Ascending aorta (tissue), 2 donors: Measurements from ENCODE around the gene MYH6. TPM values are rescaled to one million over a fixed set of nuclear protein-coding genes. Genes with fewer than 3 reads are reported as not detected.

ENCODE experiments used
- DNase-seq, 2 donors: peaks; one replicate each; pipeline ENCODE4 v3.0.0-alpha.2; 2019; ENCODE audit warnings: low spot score in 2 of 2
- H3K27ac ChIP-seq, 2 donors: fragments of 200-600 bp; sonication (generic); one replicate each; pipeline ENCODE4 v1.5.1; 2016 to 2017; ENCODE audit warnings: mild to moderate bottlenecking in 1 of 2
- H3K27me3 ChIP-seq: fragments of 200-600 bp; sonication (generic); one replicate; pipeline ENCODE4 v1.5.1; 2017
- H3K36me3 ChIP-seq, 2 donors: fragments of 200-600 bp; sonication (generic); one replicate each; pipeline ENCODE4 v1.5.1; 2016
- H3K4me1 ChIP-seq, 2 donors: fragments of 200-600 bp; sonication (generic); one replicate each; pipeline ENCODE4 v1.5.1; 2016 to 2017; ENCODE audit warnings: mild to moderate bottlenecking in 1 of 2
- H3K4me3 ChIP-seq, 2 donors: fragments of 200-600 bp; sonication (generic); one replicate each; pipeline ENCODE4 v1.5.1; 2016 to 2017; ENCODE audit warnings: mild to moderate bottlenecking in 1 of 2
- H3K9me3 ChIP-seq, 2 donors: fragments of 200-600 bp; sonication (generic); one replicate each; pipeline ENCODE4 v1.5.1; 2016
- CTCF ChIP-seq, 3 experiments: fragments of 200-600 bp in 2 of 3; fragments of 450-650 bp in 1 of 3; sonication (generic) in 2 of 3; IDR thresholded peaks; one replicate each; pipeline ENCODE4 v1.5.1; 2016 to 2019; ENCODE audit warnings: antibody characterized with exemption in 3 of 3, mild to moderate bottlenecking in 1 of 3, moderate library complexity in 1 of 3
- intact Hi-C: fragments of 100-400 bp; cut with DNase I; formaldehyde crosslinking; loops from one replicate; pipeline ENCODE4 v1.15.1; 2023
- total RNA-seq: library from RNA; depleted of rRNA; stranded (reverse); fragments of >200 nt; gene quantifications from one replicate; pipeline ENCODE4 v1.1.0, GENCODE V29; 2016

The MYH6 gene
- total RNA-seq, 1 donor from 2014 or later = not detected

GRCh38 chr14:23437133-23438100 lies 29.3 kb upstream of the MYH6 start:
- no peaks in the 10 kb centered on the region for H3K9me3 ChIP-seq
- intact Hi-C loops = no loop called here
- TF ChIP-seq CTCF (IDR thresholded peaks at IDR 0.05) = no peak
- no peaks in the 10 kb centered on the region for H3K4me1 ChIP-seq
- H3K27ac ChIP-seq = no peak overlapping the region
- no peak for DNase-seq
- no peaks in the 10 kb centered on the region for H3K36me3 ChIP-seq
- H3K4me3 ChIP-seq = no peak overlapping the region
- no peaks in the 10 kb centered on the region for H3K27me3 ChIP-seq

- DNase-seq = peak in 1 of 2 donors; percentile 45
- Histone ChIP-seq H3K36me3 (no peaks in the 10 kb centered on the region), H3K27ac (no peak overlapping the region), H3K27me3 (no peaks in the 10 kb centered on the region), H3K4me1 (no peaks in the 10 kb centered on the region), H3K9me3 (no peaks in the 10 kb centered on the region), H3K4me3 (no peak overlapping the region)
- TF ChIP-seq CTCF (IDR thresholded peaks at IDR 0.05) = no peak
- intact Hi-C loops = no loop called here
Measured at GRCh38 chr14:23436327-23437132, 28.5 kb upstream of the MYH6 start.

- H3K36me3 ChIP-seq = no peaks in the 10 kb centered on the region
- no peaks in the 10 kb centered on the region for H3K9me3 ChIP-seq
- intact Hi-C loops = no loop called here
- H3K27ac ChIP-seq = no peak within 1 kb of the TSS
- no peak within 1 kb of the TSS for H3K4me3 ChIP-seq
- DNase-seq = peak in 1 of 2 donors; percentile 46
- no peaks in the 10 kb centered on the region for H3K27me3 ChIP-seq
- TF ChIP-seq CTCF (IDR thresholded peaks at IDR 0.05) = no peak
- H3K4me1 ChIP-seq = no peaks in the 10 kb centered on the region
Measured at GRCh38 chr14:23435543-23436326, 27.7 kb upstream of the MYH6 start, which contains the start of gene MYH7. TSS of gene MYH7 (minus strand) at chr14:23435660. CDS start at chr14:23433732, 1,928 bp downstream.

GRCh38 chr14:23434488-23435222 lies 26.6 kb upstream of the MYH6 start:
- no peak for TF ChIP-seq CTCF (IDR thresholded peaks at IDR 0.05)
- peak in 1 of 2 donors; percentile 22 for DNase-seq
- H3K9me3 ChIP-seq = no peaks in the 10 kb centered on the region
- H3K36me3 ChIP-seq = no peaks in the 10 kb centered on the region
- H3K4me1 ChIP-seq = no peaks in the 10 kb centered on the region
- no peaks in the 10 kb centered on the region for H3K27me3 ChIP-seq
- H3K27ac ChIP-seq = no peak overlapping the region
- intact Hi-C loops = no loop called here
- H3K4me3 ChIP-seq = no peak overlapping the region
